UCSD-AML1 (cell line): ENCODE measurements around the gene CBS.
"Not testable (repeated sequence)": the region's sequence is repeated elsewhere in the genome, so short reads cannot be mapped to it uniquely, and the experiment has no call there.

Experiments
- DNase-seq: peaks from one replicate; lab custom pipeline; 2025; ENCODE audit not compliant: unreplicated experiment; lab: John Stamatoyannopoulos, UW

The CBS gene

DNA sequence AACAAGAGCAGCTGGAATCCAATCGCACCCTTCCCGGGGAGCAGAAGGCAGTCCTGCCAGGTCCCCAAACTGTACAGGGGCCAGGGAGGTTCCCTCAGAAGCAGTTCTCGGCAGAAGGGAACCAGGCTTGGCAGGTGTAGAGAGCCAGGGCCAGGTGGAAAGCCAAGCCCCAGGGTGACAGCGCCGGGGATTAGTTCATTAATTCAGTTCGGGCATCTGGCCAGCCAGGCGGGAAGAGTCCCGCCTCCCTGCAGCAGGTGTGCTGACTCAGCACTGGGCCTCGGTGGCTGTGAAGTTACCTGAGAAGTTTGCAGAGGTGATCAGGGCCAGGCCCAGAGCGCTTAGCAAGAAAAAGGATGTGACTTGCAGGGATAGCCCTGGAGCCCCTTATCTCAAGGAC, 6.0 kb downstream of the CBS start:
- DNase-seq, result not testable (repeated sequence)

DNA sequence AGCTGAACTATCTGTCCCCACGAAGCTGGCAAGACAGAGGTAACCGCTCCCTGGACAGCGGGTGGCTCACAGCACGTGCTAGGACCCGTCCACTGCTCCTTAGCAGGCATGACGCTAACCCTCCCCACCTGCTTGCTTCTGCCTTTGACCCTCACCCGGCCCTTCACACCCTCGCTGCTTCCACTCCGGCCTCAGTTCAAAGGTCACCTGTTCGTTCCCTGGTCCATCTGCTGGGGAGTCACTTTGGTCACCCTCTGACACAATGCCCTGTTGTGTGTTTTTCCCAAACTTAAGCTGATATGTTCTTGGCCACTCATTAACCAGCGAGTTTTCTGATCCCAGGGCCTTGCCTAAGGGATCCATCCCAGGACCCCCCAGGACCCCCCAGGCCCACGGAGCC, 7.6 kb downstream of the CBS start:
- not testable (repeated sequence) for DNase-seq

DNA sequence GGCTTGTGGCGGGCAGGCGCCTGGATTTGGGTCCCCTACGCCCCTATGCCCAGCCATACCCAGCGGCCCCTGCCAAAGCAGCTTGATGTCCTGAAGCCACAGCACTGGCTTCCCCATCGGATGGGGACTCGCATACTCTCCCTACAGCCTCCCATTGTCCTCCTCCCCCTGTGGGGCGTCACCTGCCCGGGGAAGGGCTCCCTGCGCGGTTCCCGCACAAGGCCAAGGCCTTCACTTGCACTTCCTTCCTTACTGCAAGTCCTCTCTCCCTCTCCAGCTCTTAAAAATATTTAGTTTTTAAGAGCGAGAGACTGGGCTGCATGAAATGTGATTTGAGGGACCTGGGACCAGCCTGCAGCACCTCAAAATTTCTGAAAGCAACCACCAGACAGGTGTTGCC, 8.9 kb downstream of the CBS start:
- not testable (repeated sequence) for DNase-seq

DNA sequence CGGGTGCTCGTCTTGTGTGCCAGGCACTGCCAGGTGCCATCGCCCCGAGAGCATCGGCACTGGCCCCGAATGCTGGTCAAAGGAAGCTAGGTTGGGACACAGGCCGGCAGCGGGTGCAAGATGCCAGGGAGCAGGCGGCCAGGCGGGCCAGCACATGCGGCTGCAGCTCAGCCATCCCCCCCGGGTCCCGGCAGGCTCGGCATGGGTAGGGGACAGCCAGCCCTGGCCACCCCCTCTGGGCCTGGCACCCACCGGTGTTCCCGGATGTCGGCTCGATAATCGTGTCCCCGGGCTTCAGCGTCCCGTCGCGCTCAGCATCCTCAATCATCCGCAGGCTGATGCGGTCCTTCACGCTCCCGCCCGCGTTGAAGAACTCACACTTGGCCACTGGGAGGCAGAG, 9.6 kb downstream of the CBS start:
- DNase-seq, result not testable (repeated sequence)

DNA sequence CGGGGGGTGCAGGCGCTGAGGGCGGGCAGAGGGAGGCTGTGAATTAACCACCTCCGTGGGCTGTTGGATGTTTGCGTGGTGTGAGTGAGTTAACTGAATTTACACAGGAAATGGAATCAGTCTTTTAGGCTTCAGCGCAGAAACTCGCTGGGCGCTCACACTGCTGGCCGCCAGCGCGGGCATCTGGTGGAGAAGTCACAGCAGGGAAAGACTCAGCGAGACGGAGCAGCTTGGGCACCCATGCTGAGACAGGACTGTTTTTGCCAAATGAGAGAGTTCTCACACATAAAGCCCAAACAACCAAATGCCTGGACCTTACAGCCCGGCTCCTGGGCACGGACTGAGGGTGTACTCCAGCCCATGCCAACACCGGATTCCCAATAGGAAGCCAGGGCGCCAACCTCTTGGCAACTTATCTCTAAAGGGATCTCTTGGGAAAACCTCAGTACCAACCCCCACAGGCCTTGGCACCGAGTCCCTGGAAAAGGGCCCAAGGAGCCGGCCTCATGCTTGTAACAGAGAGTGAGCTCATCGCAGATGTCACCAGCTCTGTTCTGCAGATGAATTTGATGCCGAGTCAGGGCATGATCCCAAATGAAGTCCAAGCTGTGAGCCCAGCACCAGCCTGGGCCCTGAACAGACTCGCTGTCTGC, 11.2 kb downstream of the CBS start:
- not testable (repeated sequence) for DNase-seq

DNA sequence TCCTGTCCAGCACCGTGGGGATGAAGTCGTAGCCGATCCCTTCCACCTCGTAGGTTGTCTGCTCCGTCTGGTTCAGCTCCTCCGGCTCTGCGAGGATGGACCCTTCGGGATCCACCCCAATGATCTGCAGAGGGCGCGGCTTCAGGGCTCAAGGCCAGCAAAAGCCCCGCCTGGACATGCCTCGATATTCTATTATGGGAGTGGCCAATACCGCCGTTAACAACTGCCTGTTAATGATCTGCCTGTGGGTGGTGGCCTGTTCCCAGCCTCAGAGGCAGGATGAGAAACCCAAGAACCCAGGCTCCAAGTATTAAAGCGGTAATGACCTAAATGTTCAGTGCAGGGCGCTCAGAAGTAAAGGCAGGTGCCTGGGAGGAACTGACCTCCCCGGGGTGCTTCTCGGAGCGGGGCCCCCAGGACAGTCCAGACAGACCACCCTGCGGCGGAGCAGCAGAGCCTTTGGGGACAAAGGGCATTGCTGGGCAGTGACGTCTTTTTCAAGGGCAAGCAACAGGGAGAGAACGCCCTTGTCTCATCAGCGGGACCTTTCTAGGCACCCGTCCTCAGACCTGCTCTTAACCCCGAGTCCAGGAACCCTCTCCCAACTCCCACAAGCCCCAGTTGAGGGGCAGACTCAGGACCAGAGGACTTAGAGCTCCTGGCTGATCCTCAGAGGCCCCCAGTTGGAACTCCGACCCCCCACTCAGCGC, 12.5 kb downstream of the CBS start:
- DNase-seq, result not testable (repeated sequence)

DNA sequence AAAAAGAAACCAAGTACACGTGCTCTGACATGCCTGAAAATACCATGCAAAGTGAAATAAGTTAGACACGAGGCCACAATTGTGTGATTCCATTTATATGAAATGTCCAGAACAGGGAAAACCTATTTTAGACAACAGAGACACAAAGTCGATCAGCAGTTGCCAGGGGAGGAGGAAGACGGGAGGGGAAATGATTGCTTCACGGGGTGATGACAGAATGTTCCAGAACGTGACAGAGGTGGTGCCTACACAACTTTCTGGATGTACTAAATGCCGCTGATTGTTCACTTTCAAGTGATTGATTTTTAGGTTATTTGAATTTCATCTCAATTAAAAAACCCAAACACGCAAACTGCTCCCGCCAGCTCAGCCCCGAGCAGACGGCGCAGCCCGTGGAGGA, 22.5 kb downstream of the CBS start:
- DNase-seq, result not testable (repeated sequence)

DNA sequence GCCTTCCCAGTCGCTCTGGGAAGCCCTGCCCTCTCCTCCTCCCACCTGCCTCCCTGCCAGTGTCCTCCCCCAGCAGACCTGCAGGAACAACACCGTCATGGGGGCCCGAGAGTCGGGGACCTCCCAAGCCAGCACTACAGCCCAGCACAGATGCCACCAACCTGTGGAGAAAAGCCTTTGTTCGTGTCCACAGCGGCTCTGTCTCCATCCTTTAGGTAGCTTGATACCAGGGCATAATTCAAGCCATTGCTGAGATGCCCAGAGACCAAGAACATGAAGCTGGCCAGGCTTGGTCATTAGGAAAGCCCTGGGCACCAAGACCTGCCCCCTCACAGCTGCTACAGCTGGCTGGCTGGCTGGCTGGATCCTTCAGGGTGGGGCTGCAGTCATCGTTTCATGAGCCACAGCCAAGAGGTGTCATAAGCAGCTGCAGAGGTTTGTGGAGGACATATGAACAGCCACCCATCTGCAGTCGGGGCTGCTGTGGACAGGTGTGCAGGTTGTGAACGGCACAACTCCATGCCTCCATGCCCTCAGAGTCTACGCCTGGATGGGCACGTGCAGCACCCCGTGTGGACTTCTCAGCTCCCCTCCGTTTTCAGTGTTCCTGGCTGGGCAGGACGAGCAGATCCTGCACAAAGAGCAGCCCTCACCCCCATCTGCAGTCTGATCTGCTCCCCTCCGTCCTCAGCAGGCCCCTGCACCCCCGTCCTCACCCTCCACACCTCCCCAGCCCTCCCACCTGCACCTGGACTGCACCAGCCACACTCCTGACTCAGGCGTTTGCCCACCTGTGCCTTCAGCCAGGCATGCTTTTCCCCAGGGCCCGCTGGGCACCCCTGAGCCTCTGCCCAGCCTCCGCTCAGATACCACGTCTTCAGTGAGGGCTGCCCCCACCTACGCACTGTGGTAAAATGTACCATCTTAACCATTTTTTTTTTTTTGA, 29.5 kb downstream of the CBS start:
- not testable (repeated sequence) for DNase-seq

DNA sequence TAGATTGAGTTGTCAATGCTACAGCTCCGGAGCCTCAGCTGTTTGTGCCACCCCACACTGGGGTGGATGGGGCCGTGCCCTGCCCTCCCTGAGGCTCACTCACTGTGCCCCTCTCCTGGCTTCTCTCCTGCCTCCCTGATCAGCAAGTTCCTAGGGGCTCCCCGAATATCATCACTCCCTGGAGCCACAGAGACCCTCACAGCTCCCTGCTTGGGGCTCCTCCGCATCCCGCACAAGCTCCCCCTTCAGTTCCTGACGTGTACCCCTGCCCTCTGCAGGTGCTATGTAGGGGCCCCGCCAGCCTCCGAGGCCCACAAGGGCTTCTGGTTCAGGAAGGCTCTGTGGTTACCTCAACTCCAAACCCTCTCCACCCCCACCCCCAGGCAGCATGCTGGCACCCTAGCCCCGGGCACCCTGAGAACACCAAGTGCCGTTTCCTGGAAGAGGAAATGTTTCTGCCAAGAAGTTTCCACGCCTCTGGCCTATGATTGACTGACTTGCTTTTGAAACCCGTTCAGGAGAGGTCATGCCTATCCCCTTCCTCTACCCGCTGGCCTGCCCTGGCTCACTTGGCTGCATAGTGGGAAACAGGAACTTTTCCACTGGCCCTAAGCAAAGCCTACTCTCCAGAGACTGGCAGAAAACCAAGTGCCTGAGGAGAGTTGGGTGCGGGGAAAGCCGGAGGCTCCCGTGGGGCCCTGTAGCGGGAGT, 30.3 kb downstream of the CBS start:
- DNase-seq, result not testable (repeated sequence)

DNA sequence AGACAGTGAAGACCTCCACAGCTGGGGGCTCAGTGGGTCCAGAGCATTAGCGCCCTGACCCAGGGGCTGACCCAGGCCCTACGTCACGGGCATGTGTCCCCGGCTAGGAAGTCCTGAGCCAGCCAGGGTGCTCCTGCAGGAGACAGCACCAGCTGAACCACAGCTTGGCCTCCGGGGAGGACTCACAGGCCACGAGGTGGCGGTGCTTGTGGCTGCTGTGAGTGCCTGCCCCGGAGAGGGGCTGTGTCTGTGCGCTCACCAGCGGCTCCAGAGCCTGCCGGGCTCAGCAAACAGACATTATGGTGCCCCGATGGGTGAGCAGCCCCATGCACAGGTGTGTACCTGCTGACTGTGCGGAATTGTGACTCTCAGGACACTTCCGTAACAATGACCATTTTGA, 31.1 kb downstream of the CBS start:
- DNase-seq, result not testable (repeated sequence)

DNA sequence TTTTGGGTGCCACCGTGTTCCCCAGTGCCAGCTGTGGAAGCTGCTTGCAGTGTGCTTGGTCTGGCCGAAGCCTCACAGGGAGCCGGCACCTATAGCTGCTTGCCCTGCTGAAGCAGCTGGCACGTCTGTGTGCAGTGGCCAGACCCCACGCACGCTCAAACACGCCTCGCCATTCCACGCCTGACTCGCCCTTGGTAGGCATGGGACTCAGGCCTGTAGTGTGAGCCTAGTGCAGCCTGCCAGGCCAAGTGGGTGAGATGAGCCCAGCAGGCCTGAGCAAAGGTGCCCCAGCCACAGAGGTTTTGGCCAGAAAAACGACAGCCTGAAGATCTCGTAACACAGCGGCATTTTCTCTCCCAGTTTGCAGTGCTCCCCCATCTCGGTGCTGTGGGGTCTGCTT, 32.3 kb downstream of the CBS start:
- DNase-seq, result not testable (repeated sequence)

DNA sequence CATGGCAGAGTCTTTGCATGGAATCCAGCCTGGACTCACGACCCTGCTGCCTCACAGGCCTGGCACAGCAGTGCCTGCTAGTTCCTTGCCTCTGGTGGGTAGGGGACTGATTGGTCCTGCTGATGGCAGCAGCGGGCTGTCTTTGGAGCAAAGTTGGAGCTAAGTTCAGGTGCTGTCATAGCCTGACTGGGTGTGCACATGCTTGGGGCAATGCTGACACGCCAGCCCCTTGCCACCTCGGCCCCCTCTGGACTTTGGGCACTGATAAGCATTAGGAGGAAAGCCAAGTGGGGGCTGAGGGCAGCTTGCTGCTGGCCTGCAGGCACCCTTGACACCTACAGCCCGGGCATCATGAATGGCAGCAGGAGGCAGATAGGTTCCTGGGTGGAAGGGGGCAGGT, 33.5 kb downstream of the CBS start:
- DNase-seq, result not testable (repeated sequence)

DNA sequence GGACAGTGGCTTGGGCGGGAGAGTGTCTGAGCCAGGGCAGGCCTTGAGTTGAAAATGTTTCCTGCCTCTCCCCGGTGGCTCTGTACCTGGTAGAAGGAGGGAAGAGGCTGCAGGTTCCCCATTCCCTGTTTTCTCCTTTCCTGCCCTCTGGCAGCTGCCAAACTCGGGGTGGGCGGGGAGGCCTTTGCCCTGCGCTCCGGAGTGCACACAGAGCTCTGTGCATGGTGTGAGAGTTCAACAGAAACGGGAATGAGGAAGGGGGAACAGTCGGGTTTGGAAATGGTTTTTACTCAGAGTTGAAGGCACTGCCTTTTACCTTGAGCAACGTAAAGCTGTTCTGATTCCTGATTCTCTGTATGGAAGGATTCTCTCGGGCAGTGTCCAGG, 37.0 kb downstream of the CBS start:
- DNase-seq, result not testable (repeated sequence)

DNA sequence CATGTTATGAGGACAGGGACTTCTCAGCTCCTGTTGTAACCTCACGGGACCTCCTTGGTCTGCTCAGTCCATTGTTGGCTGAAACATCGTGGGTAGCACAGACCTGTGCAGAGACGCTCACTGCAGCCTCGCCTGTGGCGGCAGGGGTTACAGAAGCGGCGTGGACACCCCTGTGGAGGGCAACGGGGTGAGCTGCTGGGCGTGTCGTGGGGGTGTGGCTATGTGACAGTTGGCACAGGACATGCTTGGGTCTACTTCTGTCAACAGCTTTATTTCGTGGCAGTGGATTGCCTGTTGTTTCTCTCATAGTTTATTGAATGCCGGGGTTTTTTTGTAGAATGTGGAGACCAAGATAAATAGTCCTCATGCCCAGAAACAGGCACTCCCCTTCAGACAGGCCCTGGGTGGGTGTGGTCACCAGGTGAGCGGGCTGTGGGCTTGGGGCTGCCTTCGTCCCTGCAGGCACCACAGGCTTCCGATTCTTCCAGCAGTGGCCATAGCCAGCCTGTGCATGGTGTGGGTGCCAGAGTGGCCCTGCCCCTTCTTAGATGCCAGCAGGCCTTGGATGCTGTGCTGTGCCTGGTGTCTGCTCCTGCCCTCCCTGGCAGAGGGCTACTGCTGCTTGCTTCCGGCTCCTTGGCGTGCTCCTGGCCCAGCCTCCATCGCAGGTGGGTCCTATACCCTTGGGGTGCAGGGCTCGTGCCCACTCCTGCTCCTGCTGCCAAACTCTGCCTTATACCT, 37.5 kb downstream of the CBS start:
- not testable (repeated sequence) for DNase-seq

DNA sequence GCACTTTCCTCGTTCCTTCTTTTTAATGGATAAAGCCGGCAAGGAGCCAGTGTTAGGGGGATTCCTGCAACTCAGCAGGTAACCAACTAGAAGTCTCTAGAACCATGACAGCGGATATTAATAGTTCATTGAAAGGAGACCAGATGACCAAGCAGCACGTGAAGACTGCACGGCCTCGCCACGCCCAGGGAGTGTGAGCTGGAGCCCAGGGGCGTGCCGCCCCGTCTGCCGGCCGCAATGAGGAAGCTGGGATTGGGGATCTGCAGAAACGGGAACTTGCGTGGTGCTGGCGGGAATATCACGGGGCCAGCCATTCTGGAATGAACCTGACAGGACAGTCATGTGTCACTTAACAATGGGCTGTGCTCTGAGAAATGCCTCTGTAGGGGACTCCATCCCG, 38.7 kb downstream of the CBS start:
- DNase-seq, result not testable (repeated sequence)

DNA sequence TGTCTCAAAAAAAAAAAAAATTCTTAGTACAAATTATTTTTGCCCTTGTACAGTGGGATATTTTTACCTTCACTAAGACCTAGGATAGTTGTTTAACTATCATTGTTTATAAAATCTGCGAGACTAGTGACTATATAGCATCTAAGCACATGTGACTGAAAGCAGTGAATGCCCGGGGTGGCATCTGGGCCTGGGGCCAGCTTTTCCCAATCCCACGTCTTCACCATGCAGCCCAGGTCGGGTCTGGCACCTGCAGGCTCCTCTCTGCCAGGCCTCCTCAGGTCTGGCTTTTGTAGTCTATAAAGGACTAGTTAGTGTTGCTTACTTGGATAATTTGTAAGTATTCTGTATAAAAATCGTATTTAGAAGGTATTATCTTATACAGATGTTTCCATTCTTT, 40.8 kb downstream of the CBS start:
- DNase-seq, result no peak

DNA sequence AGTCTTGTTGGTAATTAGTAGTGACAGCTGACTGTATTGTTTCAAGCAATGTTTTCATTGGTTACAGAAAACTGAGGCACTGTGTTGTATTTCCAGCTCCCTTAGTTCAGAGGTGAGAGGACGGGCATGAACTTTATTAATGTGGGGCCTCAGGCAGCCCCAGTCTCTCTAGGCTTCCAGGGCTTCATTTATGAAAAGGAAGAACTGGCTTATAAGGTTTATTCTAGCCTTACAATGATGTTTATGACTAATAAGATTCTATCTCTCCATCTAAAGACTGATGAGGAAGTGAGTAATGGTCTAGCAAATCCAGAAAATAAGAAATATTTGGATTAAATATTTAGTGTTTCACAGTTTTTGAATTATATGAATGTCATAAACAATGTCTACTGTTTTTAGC, 41.5 kb downstream of the CBS start:
- no peak for DNase-seq

DNA sequence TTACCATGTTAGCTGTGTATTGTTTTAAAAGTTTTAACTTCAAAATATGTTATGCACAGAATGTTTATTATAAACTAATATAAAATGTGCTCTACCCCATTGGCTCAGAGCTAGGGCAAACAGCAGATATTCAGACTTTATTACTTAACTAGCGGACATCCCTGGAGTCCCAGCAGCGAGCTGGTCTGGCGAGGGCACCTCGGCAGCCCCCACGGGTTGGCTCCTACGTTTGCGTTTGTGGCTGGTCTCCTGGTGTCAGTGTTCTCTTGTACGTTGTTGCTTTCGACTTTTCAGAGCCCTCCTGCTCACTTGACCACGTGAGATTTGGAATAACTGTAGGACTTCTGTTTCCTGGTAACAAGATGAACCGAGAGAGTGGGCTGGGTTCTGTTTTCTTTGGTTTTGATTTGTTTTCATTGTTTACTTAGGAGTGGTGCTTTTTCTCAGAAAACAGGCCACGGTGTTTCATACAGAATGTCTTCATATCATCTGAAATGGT, 44.5 kb downstream of the CBS start:
- no peak for DNase-seq

DNA sequence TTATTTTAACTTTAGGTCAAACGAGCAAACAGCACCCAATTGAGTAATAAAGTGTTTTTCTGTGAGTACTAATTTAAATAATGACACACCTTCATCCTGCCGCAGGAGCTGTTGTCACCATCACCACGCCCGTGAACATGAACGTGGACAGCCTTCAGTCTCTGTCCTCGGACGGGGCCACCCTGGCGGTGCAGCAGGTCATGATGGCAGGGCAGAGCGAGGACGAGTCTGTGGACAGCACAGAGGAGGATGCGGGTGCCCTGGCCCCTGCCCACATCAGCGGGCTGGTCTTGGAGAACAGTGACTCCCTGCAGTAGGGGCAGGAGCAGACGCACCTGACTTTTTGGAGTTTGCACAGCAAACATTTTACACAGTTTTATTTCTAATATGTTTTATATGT, 45.9 kb downstream of the CBS start:
- DNase-seq, result no peak
